Subcutaneous adipose tissue (tissue), 4 donors: ENCODE data around the gene ME1. TPM values are rescaled to one million over a fixed set of nuclear protein-coding genes. Genes with fewer than 3 reads are reported as not detected.

Source experiments
- total RNA-seq, 4 donors: library from RNA; depleted of rRNA; stranded (reverse); fragments of >200 nt; gene quantifications; one replicate each; pipeline ENCODE4 v1.1.0, GENCODE V29; 2016
- TF ChIP-seq, protein P1 (sequence below): fragments of 450-650 bp; IDR thresholded peaks from one replicate; pipeline ENCODE4 v1.5.1; 2016; ENCODE audit warnings: low read depth, mild to moderate bottlenecking, control low read depth, antibody characterized with exemption, moderate library complexity

The ME1 gene
- total RNA-seq, 4 donors from 2014 or later, result 22.3 to 52.0 (median 38.3) TPM

DNA sequence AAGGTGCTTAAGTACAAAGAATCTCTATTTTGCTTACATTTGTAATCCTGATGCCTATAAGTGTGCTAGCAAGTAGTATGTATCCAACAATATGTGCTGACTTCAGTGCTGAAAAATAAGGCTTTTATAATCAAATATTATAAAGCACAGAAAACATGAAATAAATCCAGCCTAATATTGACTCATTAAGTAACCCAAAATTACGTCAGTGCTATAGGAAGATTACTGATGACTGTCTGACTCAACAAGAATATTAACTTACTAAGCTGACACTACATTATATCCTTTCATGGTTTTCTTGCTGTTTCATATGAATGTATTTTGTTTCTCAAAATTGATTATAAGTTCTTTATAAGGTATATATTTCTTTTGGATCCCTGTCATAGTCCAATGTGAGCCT, 76.1 kb downstream of the ME1 start:
- TF ChIP-seq, protein P1, sequence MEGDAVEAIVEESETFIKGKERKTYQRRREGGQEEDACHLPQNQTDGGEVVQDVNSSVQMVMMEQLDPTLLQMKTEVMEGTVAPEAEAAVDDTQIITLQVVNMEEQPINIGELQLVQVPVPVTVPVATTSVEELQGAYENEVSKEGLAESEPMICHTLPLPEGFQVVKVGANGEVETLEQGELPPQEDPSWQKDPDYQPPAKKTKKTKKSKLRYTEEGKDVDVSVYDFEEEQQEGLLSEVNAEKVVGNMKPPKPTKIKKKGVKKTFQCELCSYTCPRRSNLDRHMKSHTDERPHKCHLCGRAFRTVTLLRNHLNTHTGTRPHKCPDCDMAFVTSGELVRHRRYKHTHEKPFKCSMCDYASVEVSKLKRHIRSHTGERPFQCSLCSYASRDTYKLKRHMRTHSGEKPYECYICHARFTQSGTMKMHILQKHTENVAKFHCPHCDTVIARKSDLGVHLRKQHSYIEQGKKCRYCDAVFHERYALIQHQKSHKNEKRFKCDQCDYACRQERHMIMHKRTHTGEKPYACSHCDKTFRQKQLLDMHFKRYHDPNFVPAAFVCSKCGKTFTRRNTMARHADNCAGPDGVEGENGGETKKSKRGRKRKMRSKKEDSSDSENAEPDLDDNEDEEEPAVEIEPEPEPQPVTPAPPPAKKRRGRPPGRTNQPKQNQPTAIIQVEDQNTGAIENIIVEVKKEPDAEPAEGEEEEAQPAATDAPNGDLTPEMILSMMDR, result no peak

DNA sequence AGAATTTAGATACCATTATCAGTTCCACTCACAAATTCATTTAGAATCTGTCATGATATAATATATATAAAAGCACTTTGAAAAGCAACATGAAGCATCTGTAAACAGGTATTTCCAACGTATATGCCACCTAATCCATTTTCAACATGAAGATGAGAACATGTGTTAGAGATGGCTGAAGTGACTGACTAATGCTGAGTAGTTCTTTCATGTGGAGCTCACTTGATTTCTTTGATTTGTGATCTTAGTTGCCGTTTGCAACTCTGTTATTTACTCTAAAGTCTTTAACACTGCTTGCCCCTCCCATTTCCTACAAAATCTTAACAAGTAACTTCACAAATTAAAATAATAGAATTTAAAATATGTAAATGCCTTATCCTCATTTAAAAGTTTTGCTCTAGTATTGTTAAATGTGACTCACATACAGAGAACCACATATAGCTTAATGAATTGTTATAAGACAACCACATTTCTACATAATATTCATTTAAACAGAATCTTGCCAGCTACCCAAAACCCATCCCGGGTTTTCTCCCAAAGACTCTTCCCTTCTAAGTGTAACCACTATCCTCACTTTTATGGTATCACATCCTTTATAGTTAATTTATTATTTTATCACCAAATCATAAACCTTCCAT, 78.3 kb downstream of the ME1 start:
- TF ChIP-seq, protein P1, result no peak

DNA sequence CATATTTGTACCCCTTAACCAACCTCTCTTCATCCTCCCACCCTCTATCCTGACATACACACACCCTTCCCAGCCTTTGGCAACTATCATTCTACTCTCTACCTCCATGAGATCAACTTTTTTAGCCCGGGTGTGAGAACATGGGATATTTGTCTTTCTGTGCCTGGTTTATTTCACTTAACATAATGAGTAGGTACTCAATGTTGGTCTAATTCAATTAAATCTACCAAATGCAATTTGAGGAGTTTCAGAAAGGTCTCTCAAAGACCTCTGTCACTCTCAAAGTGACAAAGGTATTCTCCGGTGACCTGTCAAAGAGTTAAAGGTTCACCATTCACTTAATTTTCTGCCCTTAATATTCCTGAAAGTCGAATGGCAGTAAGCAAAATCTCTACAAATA, 87.7 kb downstream of the ME1 start:
- TF ChIP-seq, protein P1, result no peak

DNA sequence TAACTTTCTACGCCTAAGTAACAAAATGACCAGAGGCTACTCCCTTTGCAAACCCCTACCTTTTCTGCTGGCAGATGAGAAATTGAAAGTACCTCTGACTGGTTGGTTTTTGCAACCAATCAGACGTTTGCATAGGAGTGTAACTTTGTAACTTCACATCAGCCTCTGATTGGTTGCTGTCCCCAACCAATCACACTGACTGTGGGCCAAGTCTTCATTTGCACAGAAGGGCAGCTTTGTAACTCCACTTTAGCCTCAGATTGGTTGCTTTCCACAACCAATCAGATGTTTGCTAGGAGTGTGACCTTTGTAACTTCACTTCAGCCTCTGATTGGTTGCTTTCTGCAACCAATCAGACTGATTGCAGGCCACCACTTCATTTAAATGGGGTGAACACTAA, 89.1 kb downstream of the ME1 start:
- TF ChIP-seq, protein P1, result no peak

DNA sequence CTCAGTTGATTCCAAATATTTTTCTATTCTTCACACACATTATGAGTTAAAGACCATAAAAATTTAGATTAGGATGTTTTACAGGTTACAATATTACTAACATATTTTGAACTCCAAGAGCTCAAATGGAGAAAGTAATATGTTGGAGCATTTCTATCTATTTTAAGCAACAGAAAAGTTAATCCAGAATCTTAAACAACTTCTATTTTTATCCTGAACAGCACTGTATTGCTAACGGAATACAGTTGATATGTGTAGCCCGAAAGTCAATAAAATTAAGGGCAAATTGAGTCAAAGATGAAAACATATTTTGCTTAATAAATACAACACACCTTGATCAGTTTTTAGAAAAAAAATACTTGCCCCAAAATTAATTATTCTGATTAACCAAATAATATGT, 97.4 kb downstream of the ME1 start:
- TF ChIP-seq, protein P1, result no peak

DNA sequence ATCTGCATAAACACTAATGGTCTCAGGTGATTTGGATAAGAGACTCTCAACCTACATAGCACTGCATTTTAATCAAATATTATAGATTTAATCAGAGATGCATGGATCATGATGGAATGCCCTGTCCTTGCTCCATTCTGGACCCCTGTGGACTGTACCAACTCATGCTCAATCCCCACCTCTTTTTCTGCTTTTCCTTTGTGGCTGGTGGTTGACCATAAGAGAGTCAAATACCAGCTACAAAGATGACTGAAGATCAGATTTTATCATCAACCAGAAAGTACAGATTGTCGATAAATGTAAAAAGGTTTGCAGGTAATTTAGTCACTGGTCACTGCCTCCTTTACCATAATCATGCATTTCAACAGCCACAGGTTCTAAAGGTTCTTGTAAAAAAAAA, 116.2 kb downstream of the ME1 start:
- TF ChIP-seq, protein P1, result no peak

DNA sequence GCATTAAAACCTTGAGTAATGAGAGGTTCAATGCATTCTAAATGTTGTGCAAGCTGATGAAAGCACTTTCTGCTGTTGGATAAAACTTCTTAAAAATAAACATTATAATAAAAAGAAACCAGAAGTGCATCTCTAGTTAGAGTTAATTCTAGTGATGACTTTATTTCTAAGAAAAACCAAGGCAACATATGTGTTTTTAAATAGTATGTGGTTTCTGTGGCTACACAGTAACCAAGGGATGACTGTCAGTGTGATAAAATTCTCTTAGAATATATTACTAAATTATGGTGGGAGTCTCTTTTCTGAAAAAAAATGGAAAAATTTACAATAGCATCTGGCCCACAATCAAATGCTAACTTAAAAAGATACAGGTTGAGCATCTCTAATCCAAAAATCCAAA, 117.0 kb downstream of the ME1 start:
- TF ChIP-seq, protein P1, result no peak
